Stimulated activated CD4-positive, alpha-beta T cell treated with anti-CD3 and anti-CD28 coated beads, Interleukin-1b, Interleukin-23, amount 100 ng/mL, for 4 hours (primary cell): ENCODE results near the gene ERH.
"Not testable (repeated sequence)": the region's sequence is repeated elsewhere in the genome, so short reads cannot be mapped to it uniquely, and the experiment has no call there.

Source experiments
- DNase-seq, 2 donors: peaks; one replicate each; pipeline ENCODE4 v3.0.0-alpha.2; 2020; ENCODE audit warnings: low read depth in 2 of 2

ERH gene

GRCh38 chr14:69398053-69398817 is at the start of gene ERH, which contains the start of gene SLC39A9:
Gene ERH, minus strand, starts transcription at chr14:69398299. Its CDS starts 66 bp downstream, at chr14:69398233.
Gene SLC39A9, plus strand, starts transcription at chr14:69398692. Its CDS starts 678 bp downstream, at chr14:69399370.
- peak; percentile 84 to 87 for DNase-seq

DNA sequence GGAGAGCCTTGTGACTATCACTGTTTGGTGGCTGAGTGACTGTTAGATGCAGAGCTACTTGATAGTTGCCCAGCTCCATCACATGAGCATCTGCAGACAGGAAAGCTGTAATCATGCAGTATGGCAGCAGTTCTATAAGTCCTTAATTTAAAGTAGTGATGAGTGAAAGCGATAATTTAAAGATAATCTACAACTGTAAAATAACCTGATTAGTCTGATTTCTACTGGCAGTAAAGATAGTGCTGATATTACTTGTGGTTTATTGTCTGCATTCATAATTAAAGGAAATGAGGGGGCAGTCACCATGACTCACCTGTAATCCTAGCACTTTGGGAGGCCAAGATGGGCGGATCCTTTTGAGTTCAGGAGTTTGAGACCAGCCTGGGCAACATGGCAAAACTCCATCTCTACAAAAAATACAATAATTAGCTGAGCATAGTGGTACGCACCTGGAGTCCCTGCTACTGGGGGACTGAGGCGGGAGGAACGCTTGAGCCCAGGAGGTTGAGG is 45.3 kb upstream of the ERH start:
- no peak for DNase-seq

DNA sequence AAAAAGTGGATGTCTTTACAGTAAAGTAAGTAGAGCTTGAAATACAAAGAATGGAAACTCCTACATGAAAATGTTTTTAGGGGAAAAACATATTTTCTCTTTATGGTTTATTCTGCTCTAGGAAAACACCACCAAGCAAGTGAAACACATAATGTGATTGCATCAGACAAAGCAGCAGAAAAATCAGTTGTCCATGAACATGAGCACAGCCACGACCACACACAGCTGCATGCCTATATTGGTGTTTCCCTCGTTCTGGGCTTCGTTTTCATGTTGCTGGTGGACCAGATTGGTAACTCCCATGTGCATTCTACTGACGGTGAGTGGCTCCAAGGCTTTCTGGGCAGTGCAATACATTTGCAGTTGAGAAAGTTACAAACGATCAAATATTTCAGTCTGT is 43.8 kb upstream of the ERH start:
- DNase-seq = no peak

DNA sequence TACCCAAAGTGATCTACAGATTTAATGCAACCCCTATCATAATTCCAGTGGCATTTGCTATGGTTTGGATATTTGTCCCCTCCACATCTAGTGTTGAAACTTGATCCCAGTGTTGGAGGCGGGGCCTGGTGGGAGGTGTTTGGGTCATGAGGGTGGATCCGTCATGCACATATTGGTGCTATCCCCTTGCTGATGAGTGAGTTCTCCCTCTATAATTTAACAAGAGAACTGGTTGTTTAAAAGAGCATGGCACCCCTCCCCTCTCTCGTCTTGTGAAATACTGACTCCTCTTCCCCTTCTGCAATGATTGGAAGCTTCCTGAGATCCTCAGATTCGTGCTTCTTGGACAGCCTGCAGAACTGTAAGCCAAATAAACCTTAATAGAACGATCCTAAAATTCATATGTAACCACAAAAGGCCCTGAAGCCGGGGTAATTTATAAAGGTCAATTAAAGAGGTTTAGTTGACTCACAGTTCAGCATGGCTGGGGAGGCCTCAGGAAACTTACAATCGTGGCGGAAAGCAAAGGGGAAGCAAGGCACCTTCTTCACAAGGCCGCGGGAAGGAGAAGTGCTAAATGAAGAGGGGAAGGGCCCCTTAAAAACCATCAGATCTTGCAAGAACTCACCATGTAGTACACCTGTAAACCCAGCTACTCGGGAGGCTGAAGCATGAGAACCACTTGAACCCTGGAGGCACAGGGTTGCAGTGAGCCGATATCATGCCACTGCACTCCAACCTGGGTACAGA is 41.6 kb upstream of the ERH start:
- no peak for DNase-seq

DNA sequence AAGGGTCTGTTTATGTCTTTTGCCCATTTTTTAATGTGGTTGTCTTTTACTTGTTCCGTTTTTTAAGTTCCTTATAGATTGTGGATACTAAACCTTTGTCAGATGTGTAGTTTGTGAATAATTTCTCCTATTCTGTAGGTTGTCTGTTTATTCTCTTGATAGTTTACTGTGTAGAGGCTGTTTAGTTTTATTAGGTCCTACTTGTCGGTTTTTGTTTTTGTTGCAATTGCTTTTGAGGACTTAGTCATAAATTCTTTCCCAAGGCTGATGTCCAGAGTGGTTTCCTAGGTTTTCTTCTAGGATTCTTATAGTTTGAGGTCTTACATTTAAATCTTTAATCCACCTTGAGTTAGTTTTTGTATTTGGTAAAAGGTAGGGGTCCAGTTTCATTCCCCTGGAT is 34.3 kb upstream of the ERH start:
- DNase-seq = no peak

DNA sequence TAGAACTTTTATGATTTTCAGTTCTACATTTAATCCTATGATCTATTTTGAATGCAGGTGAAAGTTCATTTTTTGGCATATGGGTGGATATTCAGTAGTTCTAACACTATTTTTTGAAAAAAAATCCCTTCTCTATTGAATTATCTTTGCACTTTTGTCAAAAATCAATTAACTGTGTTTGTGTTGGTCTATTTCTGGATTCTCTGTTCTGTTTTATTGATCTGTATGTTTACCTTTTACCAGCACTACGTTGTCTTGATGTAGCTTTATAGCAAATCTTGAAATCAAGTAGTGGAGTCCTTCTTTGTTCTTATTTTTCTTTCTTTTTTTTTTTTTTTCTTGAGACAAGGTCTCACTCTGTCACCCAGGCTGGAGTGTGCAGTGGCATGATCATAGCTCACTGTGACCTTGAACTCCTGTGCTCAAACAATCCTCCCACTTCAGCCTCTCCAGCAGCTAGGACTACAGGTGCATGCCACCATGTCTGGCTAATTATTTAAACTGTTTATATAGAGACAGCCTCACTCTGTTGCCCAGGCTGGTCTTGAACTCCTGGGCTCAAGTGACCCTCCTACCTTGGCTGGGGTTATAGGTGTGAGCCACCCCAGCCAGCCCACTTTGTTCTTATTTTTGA is 32.3 kb upstream of the ERH start:
- DNase-seq = no peak

DNA sequence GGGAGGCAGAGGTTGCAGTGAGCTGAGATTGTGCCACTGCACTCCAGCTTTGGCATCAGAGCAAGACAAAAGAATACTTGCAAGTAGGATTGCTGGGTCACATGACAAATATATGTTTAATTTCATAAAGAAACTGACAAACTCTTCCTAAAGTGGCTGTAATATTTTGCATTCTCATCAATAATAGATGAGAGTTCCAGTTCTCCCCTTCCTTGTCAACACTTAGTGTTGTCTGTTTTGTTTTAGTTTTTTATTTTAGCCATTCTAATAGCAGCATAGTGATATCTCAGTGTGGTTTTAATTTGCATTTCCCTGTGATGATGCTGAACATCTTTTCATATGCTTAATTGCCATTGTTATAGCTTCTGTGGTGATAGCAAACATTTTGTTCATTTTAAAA is 31.5 kb upstream of the ERH start:
- no peak for DNase-seq

DNA sequence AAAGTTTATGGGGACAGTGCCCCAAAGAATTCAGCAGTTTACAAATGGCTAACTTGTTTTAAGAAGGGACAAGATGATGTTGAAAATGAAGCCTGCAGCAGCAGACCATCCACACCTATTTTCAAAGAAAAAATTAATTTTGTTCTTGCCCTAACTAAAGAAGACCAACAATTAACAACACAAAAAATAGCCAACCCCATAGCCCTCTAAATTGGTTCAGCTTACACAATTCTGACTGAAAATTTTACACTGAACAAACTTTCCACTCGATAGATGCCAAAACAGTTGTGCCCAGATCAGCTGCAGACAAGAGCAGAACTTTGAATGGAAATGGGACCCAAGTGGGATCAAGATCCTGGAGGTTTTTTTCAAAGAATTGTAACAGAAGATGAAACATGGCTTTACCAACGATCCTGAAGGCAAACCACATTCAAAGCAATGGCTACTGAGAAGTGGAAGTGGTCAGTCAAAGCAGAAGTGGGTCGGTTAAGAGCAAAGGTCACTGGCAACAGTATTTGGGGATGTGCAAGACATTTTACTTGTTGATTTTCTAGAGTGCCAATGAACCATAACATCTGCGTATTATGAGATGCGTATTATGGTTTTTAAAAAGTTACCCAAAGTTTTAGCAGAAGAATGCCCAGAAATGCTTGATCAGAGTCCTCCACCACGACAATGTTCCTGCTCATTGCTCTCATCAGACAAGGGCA is 30.3 kb upstream of the ERH start:
- DNase-seq = no peak

GRCh38 chr14:69427596-69427995 is 29.5 kb upstream of the ERH start:
- no peak for DNase-seq

DNA sequence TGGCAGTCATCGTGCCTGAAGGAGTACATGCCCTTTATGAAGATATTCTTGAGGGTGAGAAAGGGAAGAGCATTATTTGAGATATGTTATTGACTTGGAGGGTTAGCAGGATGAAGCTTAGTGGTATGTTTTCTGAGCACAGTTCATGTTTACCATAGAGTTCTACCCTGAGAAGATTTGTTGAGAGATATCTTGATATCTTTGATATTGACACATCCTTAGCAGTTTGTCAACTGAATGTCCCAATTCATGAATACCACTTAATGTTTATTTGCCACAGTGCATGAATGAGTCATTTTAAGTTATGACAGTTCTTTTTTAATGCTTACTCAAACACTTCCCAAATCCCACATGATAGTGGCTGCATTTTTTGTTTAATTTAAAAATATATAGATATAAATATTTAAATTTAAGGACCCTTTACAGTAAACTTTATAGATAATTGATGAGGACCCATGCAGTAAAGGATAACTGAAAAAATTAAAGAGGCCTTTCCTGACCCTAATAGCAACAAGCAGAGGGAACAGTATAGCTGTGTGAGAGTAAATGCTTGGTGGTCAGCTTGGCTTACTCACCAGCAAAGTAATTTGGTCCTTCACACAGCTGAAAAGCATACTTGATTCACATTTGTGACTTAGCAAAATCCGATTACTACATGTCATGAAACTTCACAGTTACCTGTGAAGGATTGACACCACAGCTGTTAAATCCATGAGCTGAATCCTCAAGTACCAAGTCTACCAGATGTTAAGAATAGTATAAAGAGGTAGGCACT is 26.2 kb upstream of the ERH start:
- no peak for DNase-seq

DNA sequence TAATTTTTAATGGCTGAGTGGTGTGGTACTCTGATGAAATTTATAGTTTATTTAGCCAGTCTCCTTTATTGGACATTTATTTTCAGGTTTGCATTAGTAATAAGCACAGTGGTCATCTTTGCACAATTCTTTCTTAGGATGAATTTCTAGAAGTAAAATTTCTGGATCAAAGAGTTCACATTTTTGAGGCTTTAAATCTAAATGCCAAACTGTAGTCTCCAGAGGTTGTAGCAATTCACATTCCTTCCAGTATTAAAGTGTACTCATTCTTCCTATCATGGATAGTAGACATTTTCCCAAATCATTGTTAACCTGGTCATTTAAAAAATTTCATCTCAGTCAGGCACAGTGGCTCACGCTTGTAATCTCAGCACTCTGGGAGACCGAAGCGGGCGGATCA is 25.2 kb upstream of the ERH start:
- no peak for DNase-seq

GRCh38 chr14:69416087-69416486 is 18.0 kb upstream of the ERH start:
- DNase-seq = not testable (repeated sequence)

DNA sequence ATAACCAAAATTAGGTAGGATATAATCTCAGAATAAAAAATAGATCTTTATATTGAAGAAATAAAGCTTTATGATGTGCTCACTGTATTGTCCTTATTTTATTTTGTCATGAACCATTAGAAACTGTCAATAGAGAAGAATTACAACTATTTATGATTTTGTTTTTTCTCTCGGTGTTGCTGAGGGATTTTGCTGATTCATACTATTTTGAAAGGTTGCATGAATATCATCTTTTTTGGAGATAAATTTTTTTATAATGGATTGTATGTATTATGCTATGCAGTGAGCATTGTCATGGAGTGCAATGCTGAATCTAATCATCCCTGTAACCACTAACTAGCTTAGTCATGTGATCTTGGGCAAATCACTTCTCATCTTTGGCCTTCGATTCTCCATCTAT is 15.4 kb upstream of the ERH start:
- DNase-seq = no peak

DNA sequence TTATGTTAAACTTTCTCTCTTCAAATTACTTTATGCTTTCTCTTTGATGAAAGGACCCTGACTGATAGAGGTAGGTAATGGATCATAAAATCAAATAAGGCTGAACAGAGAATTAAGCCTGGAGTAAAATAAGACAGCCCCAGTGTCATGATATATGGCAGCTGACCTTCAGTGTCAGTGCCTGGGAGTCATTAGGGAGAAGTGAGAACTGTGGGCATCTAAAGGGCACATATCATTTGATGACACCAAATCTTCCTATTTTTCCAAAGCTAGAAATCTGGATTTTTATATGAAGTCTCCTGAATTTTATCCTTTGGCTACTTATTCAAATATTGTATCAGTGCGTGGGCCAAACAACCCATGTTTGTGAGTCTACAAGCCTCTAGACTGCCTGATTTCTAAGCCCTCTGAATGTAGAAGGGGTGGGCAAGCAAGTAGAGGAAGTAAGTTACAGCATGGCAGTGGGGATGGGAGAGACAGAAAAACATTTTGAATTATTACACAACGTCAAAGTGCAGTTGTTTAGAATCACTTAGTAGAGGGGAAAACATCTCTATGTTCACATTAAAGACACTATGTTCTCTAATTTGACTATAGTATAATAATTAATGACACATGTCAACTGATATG is 10.3 kb upstream of the ERH start:
- no peak for DNase-seq

GRCh38 chr14:69405762-69406161 is 7.7 kb upstream of the ERH start:
- no peak for DNase-seq

DNA sequence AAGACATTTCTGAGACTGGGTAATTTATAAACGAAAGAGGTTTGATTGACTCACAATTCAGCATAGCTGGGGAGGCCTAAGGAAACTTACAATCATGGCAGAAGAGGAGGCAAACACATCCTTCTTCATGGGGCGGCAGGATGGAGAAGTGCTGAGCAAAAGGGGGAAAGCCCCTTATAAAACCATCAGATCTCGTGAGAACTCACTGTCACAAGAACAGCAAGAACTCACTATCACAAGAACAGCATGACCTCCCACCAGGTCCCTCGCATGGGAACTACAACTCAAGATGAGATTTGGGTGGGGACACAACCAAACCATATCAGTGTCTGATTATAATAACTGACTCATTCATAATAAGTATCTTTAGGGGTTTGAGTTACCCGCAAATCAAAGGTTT is 6.8 kb upstream of the ERH start:
- DNase-seq = no peak

DNA sequence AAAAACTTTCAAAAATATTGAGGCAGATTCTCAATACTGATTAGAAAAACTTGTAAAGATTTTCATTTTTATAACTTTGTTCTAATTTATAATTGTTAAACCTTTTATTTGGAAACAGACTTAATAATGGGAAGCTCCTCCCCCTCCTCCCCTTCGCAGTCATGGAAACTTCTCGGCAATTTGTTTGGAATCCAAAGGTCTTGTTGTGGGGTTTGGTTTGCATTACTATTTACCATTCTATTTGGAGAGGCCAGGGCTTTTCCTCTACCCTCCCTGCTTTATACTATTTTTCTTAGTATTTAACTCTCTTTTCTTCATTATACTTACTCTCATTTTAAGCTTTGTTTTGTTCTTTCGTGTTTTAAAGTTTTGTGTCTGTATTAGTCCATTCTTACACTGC is 6.4 kb upstream of the ERH start:
- DNase-seq = no peak

- DNase-seq = no peak
Measured at GRCh38 chr14:69401841-69402240, 3.7 kb upstream of the ERH start.

DNA sequence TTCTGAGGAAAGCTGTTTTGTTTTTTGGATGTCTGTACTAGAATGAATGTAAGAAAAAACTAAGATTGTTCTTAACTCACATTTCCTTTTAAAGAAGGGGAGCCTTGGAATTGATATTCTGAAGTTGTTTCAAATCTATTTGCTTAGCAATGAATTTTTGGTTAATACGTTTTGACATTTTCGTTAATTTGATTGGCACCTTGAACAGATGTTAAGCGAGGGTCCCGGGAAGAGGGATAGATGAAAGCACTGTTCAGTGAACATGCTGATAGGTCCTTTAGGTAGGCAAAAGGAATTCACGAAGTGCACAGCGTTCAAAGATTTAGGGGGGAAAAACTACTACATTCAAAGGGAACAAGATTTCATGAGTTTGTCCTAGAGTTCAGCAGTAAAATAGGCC is 2.1 kb upstream of the ERH start:
- DNase-seq = no peak

DNA sequence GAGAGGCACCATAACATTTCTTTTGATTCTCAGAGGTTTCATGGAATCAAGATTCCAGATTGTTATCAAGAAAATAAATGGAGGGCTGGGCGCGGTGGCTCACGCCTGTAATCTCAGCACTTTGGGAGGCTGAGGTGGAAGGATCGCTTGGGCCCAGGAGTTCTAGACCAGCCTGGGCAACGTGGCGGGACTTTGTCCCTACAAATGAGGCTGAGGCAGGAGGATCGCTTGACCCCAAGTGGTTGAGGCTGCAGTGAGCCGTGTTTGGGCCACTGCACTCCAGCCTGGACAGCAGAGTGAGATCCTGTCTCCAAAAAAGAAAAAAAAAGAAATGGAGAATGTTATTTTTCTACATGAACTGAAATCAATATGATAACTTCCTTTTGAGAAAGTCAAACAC is 1.7 kb upstream of the ERH start:
- DNase-seq = no peak

GRCh38 chr14:69398818-69399210 is 715 bp upstream of the ERH start:
- DNase-seq = peak in 1 of 2 donors; percentile 37
